ENCODE results near the gene GOLGA5. TPM values are rescaled to one million over a fixed set of nuclear protein-coding genes. Genes with fewer than 3 reads are reported as not detected.
"Not testable (repeated sequence)": the region's sequence is repeated elsewhere in the genome, so short reads cannot be mapped to it uniquely, and the experiment has no call there.

GOLGA5 gene
- total and polyA plus RNA-seq, 2 donors (not counting 1 experiment from before 2014, with no cell fraction given), result 13.3 to 23.1 TPM

- H3K36me3 ChIP-seq (replicated peaks in 1 of 2; ENCODE audit: control extremely low read depth in 1 of 2, control insufficient read depth in 1 of 2, extremely low read depth in 1 of 2, insufficient read depth in 2 of 2, low read length in 1 of 2), result peaks cover 12 to 67% of the 10 kb centered on the region in 2 experiments
- POLR2A ChIA-PET, result no interaction called here
Observed at GRCh38 chr14:92819011-92819597, 25.0 kb downstream of the GOLGA5 start.

DNA sequence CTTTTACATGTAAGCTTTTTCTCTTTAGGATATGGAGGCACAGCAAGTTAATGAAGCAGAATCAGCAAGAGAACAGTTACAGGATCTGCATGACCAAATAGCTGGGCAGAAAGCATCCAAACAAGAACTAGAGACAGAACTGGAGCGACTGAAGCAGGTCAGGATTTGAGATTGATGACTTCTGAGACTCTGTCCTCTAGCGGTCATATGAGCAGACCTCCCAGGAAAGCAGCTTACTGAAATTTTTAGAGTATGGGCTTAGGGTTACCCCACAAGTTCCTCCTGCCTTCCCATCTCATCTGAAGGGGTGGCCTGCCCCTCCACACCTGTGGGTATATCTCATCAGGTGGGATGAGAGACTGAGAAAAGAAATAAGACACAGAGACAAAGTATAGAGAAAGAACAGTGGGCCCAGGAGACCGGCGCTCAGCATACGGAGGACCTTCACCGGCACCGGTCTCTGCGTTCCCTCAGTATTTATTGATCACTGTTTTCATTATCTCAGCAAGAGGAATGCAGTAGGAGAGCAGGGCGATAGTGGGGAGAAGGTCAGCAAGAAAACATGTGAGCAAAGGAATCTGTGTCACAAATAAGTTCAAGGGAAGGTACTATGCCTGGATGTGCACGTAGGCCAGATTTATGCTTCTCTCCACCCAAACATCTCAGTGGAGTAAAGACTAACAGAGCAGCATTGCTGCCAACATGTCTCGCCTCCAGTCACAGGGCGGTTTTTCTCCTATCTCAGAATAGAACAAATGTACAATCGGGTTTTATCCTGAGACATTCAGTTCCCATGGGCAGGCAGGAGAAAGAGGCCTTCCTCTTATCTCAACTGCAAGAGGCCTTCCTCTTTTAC lies 25.8 kb downstream of the GOLGA5 start:
- H2AFZ ChIP-seq (ENCODE audit: insufficient read depth, low read depth, low read length, poor library complexity, severe bottlenecking); H3K4me3 Mint-ChIP-seq; H3K9ac ChIP-seq (ENCODE audit: low read length); ATAC-seq (ENCODE audit: low read depth); H3K4me1 Mint-ChIP-seq; H3K4me1 ChIP-seq (ENCODE audit: control insufficient read depth in 2 of 2, insufficient read depth in 2 of 2, low read length in 2 of 2); POLR2A ChIA-PET; H3K4me3 ChIP-seq (ENCODE audit: control extremely low read depth in 1 of 5, extremely low read depth in 1 of 5, insufficient read depth in 1 of 5, low read depth in 2 of 5, low read length in 4 of 5); H3K4me2 ChIP-seq (replicated peaks; ENCODE audit: low read depth, low read length, poor library complexity, severe bottlenecking); DNase-seq; H3K9me3 Mint-ChIP-seq (ENCODE audit: insufficient read depth); H3K79me2 ChIP-seq (ENCODE audit: control insufficient read depth, insufficient read depth, low read length); H3K27me3 Mint-ChIP-seq; H3K27me3 ChIP-seq (replicated peaks in 1 of 4; ENCODE audit: control extremely low read depth in 1 of 4, control insufficient read depth in 3 of 4, insufficient read depth in 4 of 4, low read length in 3 of 4); H3K27ac ChIP-seq (ENCODE audit: low read length in 2 of 2); intact Hi-C loops (cut with micrococcal nuclease); CTCF ChIA-PET; H3K27ac Mint-ChIP-seq; H4K20me1 ChIP-seq (ENCODE audit: control insufficient read depth, insufficient read depth, low read length, poor library complexity, severe bottlenecking); H3K9me3 ChIP-seq (ENCODE audit: control extremely low read depth in 1 of 3, control insufficient read depth in 2 of 3, insufficient read depth in 1 of 3, low read length in 2 of 3): not testable (repeated sequence)
- WGBS (ENCODE audit: insufficient coverage), result 95% methylated on average over 6 of the region's 13 CpGs
- H3K36me3 ChIP-seq (replicated peaks in 1 of 2; ENCODE audit: control extremely low read depth in 1 of 2, control insufficient read depth in 1 of 2, extremely low read depth in 1 of 2, insufficient read depth in 2 of 2, low read length in 1 of 2), result peaks cover 19 to 68% of the 10 kb centered on the region in 2 experiments

More at GRCh38 chr14:92819011-92819597, 25.0 kb downstream of the GOLGA5 start:
- TF ChIP-seq, protein P1, sequence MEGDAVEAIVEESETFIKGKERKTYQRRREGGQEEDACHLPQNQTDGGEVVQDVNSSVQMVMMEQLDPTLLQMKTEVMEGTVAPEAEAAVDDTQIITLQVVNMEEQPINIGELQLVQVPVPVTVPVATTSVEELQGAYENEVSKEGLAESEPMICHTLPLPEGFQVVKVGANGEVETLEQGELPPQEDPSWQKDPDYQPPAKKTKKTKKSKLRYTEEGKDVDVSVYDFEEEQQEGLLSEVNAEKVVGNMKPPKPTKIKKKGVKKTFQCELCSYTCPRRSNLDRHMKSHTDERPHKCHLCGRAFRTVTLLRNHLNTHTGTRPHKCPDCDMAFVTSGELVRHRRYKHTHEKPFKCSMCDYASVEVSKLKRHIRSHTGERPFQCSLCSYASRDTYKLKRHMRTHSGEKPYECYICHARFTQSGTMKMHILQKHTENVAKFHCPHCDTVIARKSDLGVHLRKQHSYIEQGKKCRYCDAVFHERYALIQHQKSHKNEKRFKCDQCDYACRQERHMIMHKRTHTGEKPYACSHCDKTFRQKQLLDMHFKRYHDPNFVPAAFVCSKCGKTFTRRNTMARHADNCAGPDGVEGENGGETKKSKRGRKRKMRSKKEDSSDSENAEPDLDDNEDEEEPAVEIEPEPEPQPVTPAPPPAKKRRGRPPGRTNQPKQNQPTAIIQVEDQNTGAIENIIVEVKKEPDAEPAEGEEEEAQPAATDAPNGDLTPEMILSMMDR (IDR thresholded peaks at IDR 0.05), result no peak
- no peak for TF ChIP-seq EZH2 (IDR thresholded peaks at IDR 0.05; ENCODE audit: borderline replicate concordance, insufficient read depth, low read depth, low read length, poor library complexity, severe bottlenecking)
- Mint-ChIP-seq H3K4me1 (no peaks in the 10 kb centered on the region), H3K27me3 (no peaks in the 10 kb centered on the region), H3K27ac (no peak overlapping the region), H3K4me3 (no peak overlapping the region), H3K9me3 (ENCODE audit: insufficient read depth) (no peaks in the 10 kb centered on the region)
- ATAC-seq (ENCODE audit: low read depth) (no peak), DNase-seq (no peak)
- CTCF ChIA-PET, result no interaction called here
- Histone ChIP-seq H3K27ac (ENCODE audit: low read length in 2 of 2) (no peak overlapping the region), H3K79me2 (ENCODE audit: control insufficient read depth, insufficient read depth, low read length) (no peaks in the 10 kb centered on the region), H3K4me3 (ENCODE audit: control extremely low read depth in 1 of 5, extremely low read depth in 1 of 5, insufficient read depth in 1 of 5, low read depth in 2 of 5, low read length in 4 of 5) (no peak overlapping the region), H3K9ac (ENCODE audit: low read length) (no peak overlapping the region), H3K9me3 (ENCODE audit: control extremely low read depth in 1 of 3, control insufficient read depth in 2 of 3, insufficient read depth in 1 of 3, low read length in 2 of 3) (no peaks in the 10 kb centered on the region), H4K20me1 (ENCODE audit: control insufficient read depth, insufficient read depth, low read length, poor library complexity, severe bottlenecking) (no peaks in the 10 kb centered on the region), H3K27me3 (replicated peaks in 1 of 4; ENCODE audit: control extremely low read depth in 1 of 4, control insufficient read depth in 3 of 4, insufficient read depth in 4 of 4, low read length in 3 of 4) (no peaks in the 10 kb centered on the region), H2AFZ (ENCODE audit: insufficient read depth, low read depth, low read length, poor library complexity, severe bottlenecking) (no peak overlapping the region), H3K4me1 (ENCODE audit: control insufficient read depth in 2 of 2, insufficient read depth in 2 of 2, low read length in 2 of 2) (no peaks in the 10 kb centered on the region), H3K4me2 (replicated peaks; ENCODE audit: low read depth, low read length, poor library complexity, severe bottlenecking) (no peak overlapping the region)
- WGBS (ENCODE audit: insufficient coverage), result 96% methylated on average over 4 of the region's 6 CpGs
- intact Hi-C loops (cut with micrococcal nuclease), result no loop called here

GRCh38 chr14:92820536-92820840 lies 26.4 kb downstream of the GOLGA5 start:
- H3K9me3 Mint-ChIP-seq (ENCODE audit: insufficient read depth); POLR2A ChIA-PET; H3K4me1 ChIP-seq (ENCODE audit: control insufficient read depth in 2 of 2, insufficient read depth in 2 of 2, low read length in 2 of 2); H3K27me3 Mint-ChIP-seq; H3K79me2 ChIP-seq (ENCODE audit: control insufficient read depth, insufficient read depth, low read length); intact Hi-C loops (cut with micrococcal nuclease); CTCF ChIA-PET; H3K9ac ChIP-seq (ENCODE audit: low read length); H3K4me1 Mint-ChIP-seq; H3K27ac ChIP-seq (ENCODE audit: low read length in 2 of 2); H3K4me2 ChIP-seq (replicated peaks; ENCODE audit: low read depth, low read length, poor library complexity, severe bottlenecking); DNase-seq; H4K20me1 ChIP-seq (ENCODE audit: control insufficient read depth, insufficient read depth, low read length, poor library complexity, severe bottlenecking); H3K9me3 ChIP-seq (ENCODE audit: control extremely low read depth in 1 of 3, control insufficient read depth in 2 of 3, insufficient read depth in 1 of 3, low read length in 2 of 3); H3K4me3 Mint-ChIP-seq; H3K4me3 ChIP-seq (ENCODE audit: control extremely low read depth in 1 of 5, extremely low read depth in 1 of 5, insufficient read depth in 1 of 5, low read depth in 2 of 5, low read length in 4 of 5); H2AFZ ChIP-seq (ENCODE audit: insufficient read depth, low read depth, low read length, poor library complexity, severe bottlenecking); H3K27me3 ChIP-seq (replicated peaks in 1 of 4; ENCODE audit: control extremely low read depth in 1 of 4, control insufficient read depth in 3 of 4, insufficient read depth in 4 of 4, low read length in 3 of 4); ATAC-seq (ENCODE audit: low read depth); H3K27ac Mint-ChIP-seq: not testable (repeated sequence)
- WGBS (ENCODE audit: insufficient coverage), result 98% methylated on average over 4 of the region's 7 CpGs
- H3K36me3 ChIP-seq (replicated peaks in 1 of 2; ENCODE audit: control extremely low read depth in 1 of 2, control insufficient read depth in 1 of 2, extremely low read depth in 1 of 2, insufficient read depth in 2 of 2, low read length in 1 of 2), result peaks cover 19 to 67% of the 10 kb centered on the region in 2 experiments
